Lower leg skin (tissue), 4 donors: ENCODE measurements around the gene RABL3. TPM values are rescaled to one million over a fixed set of nuclear protein-coding genes. Genes with fewer than 3 reads are reported as not detected.

Experiments
- DNase-seq, 2 donors: peaks; one replicate each; pipeline ENCODE4 v3.0.0-alpha.2; 2019; ENCODE audit warnings: low spot score in 2 of 2
- H3K4me3 ChIP-seq: fragments of 200-600 bp; sonication (generic); 2 replicates; pipeline ENCODE4 v1.5.1; 2017; ENCODE audit warnings: mild to moderate bottlenecking, low read depth; ENCODE audit not compliant: poor library complexity, severe bottlenecking
- POLR2A ChIP-seq, 2 donors: fragments of 450-650 bp; IDR thresholded peaks; one replicate each; pipeline ENCODE4 v1.6.1; 2016 to 2017; ENCODE audit warnings: antibody characterized with exemption in 2 of 2, mild to moderate bottlenecking in 1 of 2, moderate library complexity in 1 of 2
- WGBS, 2 donors: methylation state at CpG; one replicate each; pipeline ENCODE4 v1.1.5; 2018; 5-methylcytosine and 5-hydroxymethylcytosine counted together
- intact Hi-C: fragments of 100-400 bp; cut with DNase I; formaldehyde crosslinking; loops from one replicate; pipeline ENCODE4 v1.15.0; 2023; ENCODE audit warnings: low total_unique reads
- total RNA-seq, 4 donors: library from RNA; depleted of rRNA; stranded (reverse); fragments of >200 nt; gene quantifications; one replicate each; pipeline ENCODE4 v1.1.0, GENCODE V29; 2016
- TF ChIP-seq, protein P1 (sequence below), 3 donors: fragments of 450-650 bp; IDR thresholded peaks; one replicate each; pipeline ENCODE4 v1.5.1; 2016; ENCODE audit warnings: antibody characterized with exemption in 3 of 3, mild to moderate bottlenecking in 3 of 3, moderate library complexity in 2 of 3

RABL3 gene
- total RNA-seq, 4 donors from 2014 or later: 8.5 to 27.0 (median 13.1) TPM

- 20 to 35% methylated on average over 2 of the region's 2 CpGs for WGBS, 2 donors
- TF ChIP-seq POLR2A (IDR thresholded peaks at IDR 0.05): no peak
- TF ChIP-seq, protein P1, sequence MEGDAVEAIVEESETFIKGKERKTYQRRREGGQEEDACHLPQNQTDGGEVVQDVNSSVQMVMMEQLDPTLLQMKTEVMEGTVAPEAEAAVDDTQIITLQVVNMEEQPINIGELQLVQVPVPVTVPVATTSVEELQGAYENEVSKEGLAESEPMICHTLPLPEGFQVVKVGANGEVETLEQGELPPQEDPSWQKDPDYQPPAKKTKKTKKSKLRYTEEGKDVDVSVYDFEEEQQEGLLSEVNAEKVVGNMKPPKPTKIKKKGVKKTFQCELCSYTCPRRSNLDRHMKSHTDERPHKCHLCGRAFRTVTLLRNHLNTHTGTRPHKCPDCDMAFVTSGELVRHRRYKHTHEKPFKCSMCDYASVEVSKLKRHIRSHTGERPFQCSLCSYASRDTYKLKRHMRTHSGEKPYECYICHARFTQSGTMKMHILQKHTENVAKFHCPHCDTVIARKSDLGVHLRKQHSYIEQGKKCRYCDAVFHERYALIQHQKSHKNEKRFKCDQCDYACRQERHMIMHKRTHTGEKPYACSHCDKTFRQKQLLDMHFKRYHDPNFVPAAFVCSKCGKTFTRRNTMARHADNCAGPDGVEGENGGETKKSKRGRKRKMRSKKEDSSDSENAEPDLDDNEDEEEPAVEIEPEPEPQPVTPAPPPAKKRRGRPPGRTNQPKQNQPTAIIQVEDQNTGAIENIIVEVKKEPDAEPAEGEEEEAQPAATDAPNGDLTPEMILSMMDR (IDR thresholded peaks at IDR 0.05): no peak
- DNase-seq: no peak
- H3K4me3 ChIP-seq: no peak overlapping the region
- intact Hi-C loops: no loop called here
Observed at GRCh38 chr3:120673116-120673515, 69.2 kb downstream of the RABL3 start.

- intact Hi-C loops: no loop called here
- TF ChIP-seq, protein P1 (IDR thresholded peaks at IDR 0.05): no peak
- no peak for TF ChIP-seq POLR2A (IDR thresholded peaks at IDR 0.05)
- H3K4me3 ChIP-seq: no peak overlapping the region
- no peak for DNase-seq
- WGBS, 2 donors: 71 to 80% methylated on average over 2 of the region's 2 CpGs
Observed at GRCh38 chr3:120670576-120670975, 71.7 kb downstream of the RABL3 start.

GRCh38 chr3:120664926-120665325 lies 77.4 kb downstream of the RABL3 start:
- no peak overlapping the region for H3K4me3 ChIP-seq
- DNase-seq: no peak
- intact Hi-C loops: no loop called here
- TF ChIP-seq, protein P1 (IDR thresholded peaks at IDR 0.05): no peak
- TF ChIP-seq POLR2A (IDR thresholded peaks at IDR 0.05): no peak

- DNase-seq: no peak
- WGBS, 2 donors: 42 to 48% methylated on average over 5 of the region's 5 CpGs
- intact Hi-C loops: no loop called here
- H3K4me3 ChIP-seq: no peak overlapping the region
- TF ChIP-seq, protein P1 (IDR thresholded peaks at IDR 0.05): no peak
- no peak for TF ChIP-seq POLR2A (IDR thresholded peaks at IDR 0.05)
Observed at GRCh38 chr3:120661945-120662344, 80.4 kb downstream of the RABL3 start.

DNA sequence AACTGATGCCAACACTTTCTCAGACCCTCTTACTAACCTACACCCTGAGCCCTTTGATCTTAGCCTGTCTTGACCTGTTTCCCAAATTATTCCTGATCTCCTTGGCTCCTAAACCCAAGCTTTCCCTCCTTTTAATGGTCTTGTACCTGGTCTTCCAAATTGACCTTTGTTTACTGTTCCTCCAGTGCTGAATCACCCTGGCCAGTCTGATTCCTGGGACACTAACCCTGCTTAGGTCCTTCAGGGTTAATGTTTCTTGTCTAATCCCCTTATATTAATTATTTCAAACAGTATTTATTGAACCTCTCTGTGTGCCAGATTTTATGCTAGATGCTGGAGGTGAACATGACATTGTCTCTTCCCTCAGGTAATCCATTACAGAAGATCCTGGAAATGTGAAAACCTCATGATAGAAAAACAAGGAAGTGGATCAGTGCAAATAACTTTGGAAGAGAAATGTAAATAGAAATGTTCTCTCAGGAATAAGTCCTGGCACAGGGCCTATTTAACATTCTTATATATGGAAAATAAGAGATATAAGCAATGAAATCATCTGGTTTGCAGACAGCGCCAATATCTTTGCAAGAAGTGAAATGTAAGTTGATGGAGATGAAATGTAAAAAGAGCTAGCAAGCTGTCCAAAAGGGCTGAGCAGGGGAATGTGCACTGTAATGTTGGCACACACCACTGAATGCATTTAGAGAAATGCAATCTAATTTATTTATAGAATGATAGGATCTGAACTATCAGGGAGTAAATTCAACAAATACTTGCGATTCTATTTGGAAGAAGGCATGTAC lies 81.0 kb downstream of the RABL3 start:
- intact Hi-C loops: no loop called here
- TF ChIP-seq, protein P1 (IDR thresholded peaks at IDR 0.05): no peak
- TF ChIP-seq POLR2A (IDR thresholded peaks at IDR 0.05): no peak
- H3K4me3 ChIP-seq: no peak overlapping the region
- WGBS, 2 donors: 13 to 17% methylated on average over 2 of the region's 2 CpGs
- DNase-seq: no peak

DNA sequence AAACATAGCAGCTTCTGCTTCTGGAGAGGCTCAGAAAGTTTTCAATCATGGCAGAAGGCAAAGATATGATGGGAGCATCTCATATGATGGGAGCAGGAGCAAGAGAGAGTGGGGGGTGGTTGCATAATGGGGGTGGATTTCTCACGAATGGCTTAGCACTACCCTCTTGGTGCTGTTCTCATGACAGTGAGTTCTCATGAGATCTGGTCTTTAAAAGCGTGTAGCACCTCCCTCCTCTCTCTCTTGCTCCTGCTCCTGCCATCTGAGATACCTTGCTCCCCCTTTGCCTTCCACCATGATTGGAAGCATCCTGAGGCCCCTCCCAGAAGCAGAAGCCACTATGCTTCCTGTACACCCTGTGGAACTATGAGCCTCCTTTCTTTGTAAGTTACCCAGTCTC lies 82.5 kb downstream of the RABL3 start:
- intact Hi-C loops: no loop called here
- WGBS, 2 donors: 81 to 87% methylated on average over 2 of the region's 2 CpGs
- TF ChIP-seq POLR2A (IDR thresholded peaks at IDR 0.05): no peak
- TF ChIP-seq, protein P1 (IDR thresholded peaks at IDR 0.05): no peak
- DNase-seq: no peak
- no peak overlapping the region for H3K4me3 ChIP-seq
